HFF-Myc (cell line): ENCODE measurements around the gene CRP.

Experiments used
- DNase-seq: peaks from one replicate; pipeline ENCODE4 v3.0.0-alpha.2; 2011; ENCODE audit warnings: low read depth; ENCODE audit errors: extremely low read depth
- H3K4me3 ChIP-seq: replicated peaks from 2 replicates; pipeline ENCODE4 v1.5.1; 2011; ENCODE audit warnings: low read depth, mild to moderate bottlenecking, control low read depth, low read length
- TF ChIP-seq, protein P1 (sequence below): IDR thresholded peaks from 2 replicates; pipeline ENCODE4 v1.5.1; 2012; ENCODE audit warnings: mild to moderate bottlenecking, low read depth, low read length, control low read depth; ENCODE audit errors: missing control alignments

Gene CRP

DNA sequence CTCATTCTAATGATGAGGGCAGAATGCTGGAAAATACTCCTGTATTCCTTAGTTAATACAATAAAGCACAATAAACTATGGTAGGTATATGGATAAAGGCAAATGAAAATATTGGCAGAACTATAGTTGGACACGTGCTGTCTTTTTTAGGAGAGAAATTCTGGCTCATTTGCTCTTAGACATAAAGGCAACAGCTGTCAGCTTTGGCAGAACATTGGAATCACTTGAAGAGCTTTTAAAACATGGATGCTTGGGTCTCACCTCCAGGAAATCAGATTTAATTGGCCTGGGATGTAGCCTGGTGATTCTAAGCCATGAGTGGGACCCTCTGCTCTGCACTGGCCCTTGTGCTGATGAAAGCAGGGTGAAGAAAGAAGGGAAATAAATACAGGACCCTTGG, 9.9 kb downstream of the CRP start:
- TF ChIP-seq, protein P1, sequence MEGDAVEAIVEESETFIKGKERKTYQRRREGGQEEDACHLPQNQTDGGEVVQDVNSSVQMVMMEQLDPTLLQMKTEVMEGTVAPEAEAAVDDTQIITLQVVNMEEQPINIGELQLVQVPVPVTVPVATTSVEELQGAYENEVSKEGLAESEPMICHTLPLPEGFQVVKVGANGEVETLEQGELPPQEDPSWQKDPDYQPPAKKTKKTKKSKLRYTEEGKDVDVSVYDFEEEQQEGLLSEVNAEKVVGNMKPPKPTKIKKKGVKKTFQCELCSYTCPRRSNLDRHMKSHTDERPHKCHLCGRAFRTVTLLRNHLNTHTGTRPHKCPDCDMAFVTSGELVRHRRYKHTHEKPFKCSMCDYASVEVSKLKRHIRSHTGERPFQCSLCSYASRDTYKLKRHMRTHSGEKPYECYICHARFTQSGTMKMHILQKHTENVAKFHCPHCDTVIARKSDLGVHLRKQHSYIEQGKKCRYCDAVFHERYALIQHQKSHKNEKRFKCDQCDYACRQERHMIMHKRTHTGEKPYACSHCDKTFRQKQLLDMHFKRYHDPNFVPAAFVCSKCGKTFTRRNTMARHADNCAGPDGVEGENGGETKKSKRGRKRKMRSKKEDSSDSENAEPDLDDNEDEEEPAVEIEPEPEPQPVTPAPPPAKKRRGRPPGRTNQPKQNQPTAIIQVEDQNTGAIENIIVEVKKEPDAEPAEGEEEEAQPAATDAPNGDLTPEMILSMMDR: no peak
- no peak for DNase-seq

DNA sequence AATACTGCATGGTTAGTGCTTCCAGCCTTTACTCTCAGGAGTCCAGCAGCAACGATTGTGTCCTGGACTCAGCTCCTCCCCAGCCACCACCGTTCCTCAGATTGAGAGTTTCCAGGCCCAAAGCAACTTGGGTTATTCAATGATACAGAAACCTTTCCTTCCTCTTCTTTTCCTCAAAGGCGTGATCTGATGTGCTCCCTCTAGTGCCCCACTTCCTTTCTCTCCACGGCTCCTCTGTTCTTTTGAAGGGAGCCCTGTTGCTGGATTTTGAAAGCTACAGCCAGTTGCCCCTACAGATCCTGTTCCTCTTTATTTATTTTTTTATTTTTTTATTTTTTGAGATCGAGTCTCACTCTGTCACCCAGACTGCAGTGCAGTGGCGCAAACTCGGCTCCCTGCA, 14.1 kb downstream of the CRP start:
- TF ChIP-seq, protein P1: no peak
- no peak overlapping the region for H3K4me3 ChIP-seq
- DNase-seq: no peak

More for the DNA sequence above, 9.9 kb downstream of the CRP start:
- no peak overlapping the region for H3K4me3 ChIP-seq

DNA sequence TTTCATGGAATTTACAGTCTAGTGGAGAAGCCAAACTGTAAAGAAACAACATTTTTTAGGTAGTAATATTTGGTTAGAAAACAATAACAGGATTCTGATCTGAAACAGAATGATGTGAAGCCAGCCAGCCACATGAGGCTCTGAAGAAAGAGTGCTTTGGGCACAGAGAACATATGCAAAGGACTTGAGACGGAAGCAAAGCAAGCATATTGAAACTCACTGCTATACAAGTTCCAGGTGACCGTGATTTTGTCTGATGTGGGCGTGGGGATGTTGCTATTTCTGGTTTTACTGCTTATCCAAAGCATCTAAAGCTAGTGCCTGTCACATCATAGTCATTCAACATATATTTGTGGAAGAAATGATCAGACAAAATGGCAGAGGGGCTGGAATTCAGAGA, 14.7 kb downstream of the CRP start:
- DNase-seq: no peak
- H3K4me3 ChIP-seq: no peak overlapping the region
- TF ChIP-seq, protein P1: no peak

DNA sequence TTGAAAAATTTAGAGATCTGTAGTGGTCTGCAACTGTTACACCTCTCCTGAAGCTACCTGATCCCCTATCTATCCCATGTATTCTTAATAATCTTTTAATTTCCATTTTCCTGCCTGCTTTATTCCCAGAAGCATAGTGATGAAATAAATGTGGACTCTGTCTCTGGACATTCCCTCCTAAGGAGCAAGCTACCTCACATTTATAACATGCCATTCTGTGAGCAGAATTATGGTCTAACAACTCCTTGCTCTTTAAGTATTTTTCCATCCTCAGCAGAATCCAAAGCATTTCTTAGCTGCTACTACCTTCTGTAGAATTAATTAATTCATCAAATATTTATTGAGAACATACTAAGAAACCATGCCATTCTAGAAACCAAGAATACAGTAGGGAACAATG, 15.1 kb downstream of the CRP start:
- TF ChIP-seq, protein P1: no peak
- no peak for DNase-seq

DNA sequence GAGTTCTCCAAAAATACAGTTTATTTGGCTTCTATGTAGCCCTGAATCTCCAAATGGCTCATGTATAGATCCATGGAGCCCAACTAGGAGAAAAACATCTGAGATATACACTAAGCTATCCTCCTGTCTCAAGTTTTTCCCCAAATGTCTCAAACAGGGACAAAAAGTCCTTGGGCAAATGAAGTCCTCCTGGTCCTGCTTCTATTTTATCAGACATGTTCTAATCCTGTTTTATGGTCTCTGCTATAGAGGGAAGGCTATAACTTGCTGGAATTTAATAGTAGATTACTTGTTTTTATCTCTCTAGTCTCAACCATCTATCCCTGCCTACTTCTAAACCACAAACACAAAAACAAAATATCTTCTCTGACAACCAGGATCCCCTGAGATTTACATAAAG, 26.9 kb downstream of the CRP start:
- TF ChIP-seq, protein P1: no peak
- H3K4me3 ChIP-seq: no peak overlapping the region
- no peak for DNase-seq

More for the DNA sequence above, 15.1 kb downstream of the CRP start:
- no peak overlapping the region for H3K4me3 ChIP-seq

DNA sequence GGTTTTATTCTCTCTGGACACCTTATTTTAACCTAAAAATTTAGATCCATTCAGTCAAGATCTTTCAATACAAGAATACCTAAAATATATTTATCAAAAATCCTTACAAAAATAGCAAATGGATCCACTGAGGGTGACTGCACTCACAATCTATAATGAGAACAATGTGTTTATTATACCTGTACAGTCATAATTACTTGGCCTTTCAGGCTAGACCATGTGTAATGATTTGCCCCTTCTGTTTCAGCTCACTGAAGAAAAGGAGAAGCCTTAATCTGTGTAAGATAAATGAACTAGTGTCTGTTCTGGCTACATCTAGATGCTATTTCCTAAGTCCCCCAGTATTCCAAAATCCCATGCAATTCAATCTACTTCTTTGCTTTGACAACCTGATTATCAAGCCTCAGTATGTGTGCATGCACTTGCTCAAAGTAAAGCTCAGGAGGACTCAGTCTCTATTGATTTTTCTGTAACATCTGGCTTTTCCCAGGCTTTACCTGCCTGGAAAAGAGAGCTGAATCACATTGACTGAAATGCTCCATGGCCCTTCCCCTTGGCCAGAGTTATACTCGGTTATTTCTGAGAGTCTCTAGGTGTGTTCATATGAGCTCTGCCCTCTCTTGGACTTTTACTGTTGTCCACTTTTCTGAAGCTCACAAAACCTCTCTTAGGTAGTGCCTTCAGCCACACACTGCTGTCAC, 27.6 kb downstream of the CRP start:
- H3K4me3 ChIP-seq: no peak overlapping the region
- no peak for DNase-seq
- TF ChIP-seq, protein P1: no peak

DNA sequence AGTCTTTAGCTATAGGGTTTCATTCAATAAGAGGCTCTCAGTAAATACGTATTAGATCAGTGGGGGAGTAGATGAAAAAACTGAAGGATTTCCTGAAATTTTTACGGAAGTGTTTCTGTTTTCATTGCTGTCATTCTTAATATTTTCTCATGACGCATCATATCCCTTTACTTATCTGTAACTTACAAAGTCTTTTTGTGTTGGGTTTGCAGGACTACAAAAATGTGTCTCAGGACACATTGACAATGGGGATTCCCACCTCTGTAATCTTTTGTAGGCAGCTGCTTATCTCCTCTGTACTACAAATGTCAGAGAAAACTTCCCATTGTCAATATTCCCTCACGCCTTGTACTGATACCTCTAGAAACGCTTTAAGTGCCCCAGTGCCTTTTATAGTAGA, 35.5 kb downstream of the CRP start:
- no peak overlapping the region for H3K4me3 ChIP-seq
- TF ChIP-seq, protein P1: no peak
- no peak for DNase-seq
